VCaP (cell line): ENCODE results near the gene ERAL1.
"Not testable (repeated sequence)": the region's sequence is repeated elsewhere in the genome, so short reads cannot be mapped to it uniquely, and the experiment has no call there.

Experiments used
- H3K27ac ChIP-seq: fragments of 450-650 bp; 2 replicates; pipeline ENCODE4 v1.5.1; 2017
- TF ChIP-seq, protein P1 (sequence below): fragments of 450-650 bp; conservative IDR thresholded peaks from 2 replicates; pipeline ENCODE4 v1.5.1; 2017; ENCODE audit warnings: mild to moderate bottlenecking, moderate library complexity

ERAL1 gene

GRCh38 chr17:28816540-28816939, 38.3 kb upstream of the ERAL1 start:
- H3K27ac ChIP-seq = peak overlapping the region; percentile 1; the same call in 1 of the 2 replicates
- TF ChIP-seq, protein P1, sequence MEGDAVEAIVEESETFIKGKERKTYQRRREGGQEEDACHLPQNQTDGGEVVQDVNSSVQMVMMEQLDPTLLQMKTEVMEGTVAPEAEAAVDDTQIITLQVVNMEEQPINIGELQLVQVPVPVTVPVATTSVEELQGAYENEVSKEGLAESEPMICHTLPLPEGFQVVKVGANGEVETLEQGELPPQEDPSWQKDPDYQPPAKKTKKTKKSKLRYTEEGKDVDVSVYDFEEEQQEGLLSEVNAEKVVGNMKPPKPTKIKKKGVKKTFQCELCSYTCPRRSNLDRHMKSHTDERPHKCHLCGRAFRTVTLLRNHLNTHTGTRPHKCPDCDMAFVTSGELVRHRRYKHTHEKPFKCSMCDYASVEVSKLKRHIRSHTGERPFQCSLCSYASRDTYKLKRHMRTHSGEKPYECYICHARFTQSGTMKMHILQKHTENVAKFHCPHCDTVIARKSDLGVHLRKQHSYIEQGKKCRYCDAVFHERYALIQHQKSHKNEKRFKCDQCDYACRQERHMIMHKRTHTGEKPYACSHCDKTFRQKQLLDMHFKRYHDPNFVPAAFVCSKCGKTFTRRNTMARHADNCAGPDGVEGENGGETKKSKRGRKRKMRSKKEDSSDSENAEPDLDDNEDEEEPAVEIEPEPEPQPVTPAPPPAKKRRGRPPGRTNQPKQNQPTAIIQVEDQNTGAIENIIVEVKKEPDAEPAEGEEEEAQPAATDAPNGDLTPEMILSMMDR = no peak

DNA sequence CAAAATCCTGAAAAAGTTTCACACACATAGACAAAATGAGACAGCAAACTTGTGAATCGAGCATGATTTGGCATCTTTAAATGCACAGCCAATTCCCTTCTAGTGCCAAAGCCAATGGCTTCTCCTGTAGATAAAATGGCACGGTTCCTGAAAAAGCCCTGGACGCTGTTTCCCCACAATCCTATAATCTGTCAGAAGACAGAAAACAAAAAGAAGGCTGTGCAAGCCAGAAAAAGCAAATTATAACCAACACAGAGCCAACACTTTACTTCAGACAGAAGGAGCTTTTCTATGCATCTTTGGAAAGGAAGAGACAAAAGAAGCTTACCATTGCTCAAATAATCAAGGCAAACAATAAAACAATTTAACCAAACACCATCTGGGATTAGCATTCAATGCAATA, 36.0 kb upstream of the ERAL1 start:
- TF ChIP-seq, protein P1 = no peak
- H3K27ac ChIP-seq = no peak overlapping the region

DNA sequence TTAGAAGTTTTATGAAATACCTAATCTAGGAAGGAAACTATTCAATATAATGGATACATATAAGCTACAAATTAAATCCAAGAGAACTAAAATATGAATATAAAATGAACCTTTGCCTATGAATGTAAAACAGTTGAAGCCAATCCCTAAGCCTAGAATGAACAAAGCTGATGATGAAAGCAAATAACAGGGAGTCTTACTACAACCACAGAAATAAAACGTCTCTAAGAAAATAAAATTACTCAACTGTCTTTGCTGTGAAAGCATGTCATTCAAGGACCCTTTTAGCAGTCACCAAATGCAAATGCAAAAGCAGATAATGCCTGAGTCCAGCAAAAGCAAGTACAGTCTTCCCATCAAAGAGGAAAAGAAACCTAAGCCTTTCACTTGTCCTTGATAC, 35.2 kb upstream of the ERAL1 start:
- H3K27ac ChIP-seq = no peak overlapping the region
- TF ChIP-seq, protein P1 = no peak

GRCh38 chr17:28827672-28828071, 27.1 kb upstream of the ERAL1 start:
- H3K27ac ChIP-seq = no peak overlapping the region

DNA sequence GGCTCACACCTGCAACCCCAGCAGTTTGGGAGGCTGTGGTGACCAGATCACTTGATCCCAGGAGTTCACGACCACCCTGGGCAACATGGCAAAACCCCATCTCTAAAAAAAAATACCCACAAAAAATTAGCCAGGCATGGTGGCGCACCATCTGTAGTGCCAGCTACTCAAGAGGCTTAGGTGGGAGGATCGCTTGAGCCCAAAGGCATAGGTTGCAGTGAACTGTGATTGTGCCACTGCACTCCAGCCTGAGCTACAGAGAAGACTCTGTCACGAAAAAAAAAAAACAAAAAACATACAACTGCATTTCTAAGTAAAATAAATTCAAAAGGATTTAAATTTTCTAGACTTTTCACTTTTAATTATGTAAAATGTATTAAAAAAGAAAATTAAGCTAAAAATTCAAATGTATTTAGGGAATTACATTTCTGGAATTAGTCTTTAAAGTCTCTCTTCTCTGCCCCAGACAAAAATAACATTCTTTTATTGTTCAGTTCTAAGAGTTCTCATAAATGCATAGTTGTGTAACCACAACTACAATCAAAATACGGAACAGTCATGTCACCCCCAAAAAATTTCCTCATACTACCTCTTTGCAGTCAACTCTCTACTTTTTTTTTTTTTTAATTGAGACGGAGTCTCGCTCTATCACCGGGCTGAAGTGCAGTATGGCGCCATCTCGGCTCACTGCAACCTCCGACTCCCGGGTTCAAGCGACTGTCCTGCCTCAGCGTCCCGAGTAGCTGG, 26.3 kb upstream of the ERAL1 start:
- TF ChIP-seq, protein P1 = no peak
- H3K27ac ChIP-seq = no peak overlapping the region

More at GRCh38 chr17:28827672-28828071, 27.1 kb upstream of the ERAL1 start:
- TF ChIP-seq, protein P1 = no peak

DNA sequence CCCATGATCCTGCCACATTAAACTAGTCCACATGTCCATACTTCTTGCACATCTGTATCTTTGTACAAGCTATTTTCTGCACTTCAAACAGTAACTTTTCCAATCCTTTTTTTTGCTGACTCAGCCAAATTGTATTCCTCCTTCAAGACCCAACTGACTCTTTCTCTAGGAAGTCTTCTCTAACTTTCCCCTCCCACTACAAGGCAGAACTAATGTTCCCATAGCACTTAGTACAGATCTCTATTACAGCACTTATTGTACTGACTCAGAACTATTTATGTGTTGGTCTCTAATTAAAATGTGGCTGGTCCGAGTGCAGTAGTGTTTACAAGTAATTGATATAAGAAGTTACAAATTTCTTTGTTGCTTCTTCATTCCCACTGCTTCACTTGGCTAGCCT, 20.4 kb upstream of the ERAL1 start:
- TF ChIP-seq, protein P1 = no peak
- no peak overlapping the region for H3K27ac ChIP-seq

DNA sequence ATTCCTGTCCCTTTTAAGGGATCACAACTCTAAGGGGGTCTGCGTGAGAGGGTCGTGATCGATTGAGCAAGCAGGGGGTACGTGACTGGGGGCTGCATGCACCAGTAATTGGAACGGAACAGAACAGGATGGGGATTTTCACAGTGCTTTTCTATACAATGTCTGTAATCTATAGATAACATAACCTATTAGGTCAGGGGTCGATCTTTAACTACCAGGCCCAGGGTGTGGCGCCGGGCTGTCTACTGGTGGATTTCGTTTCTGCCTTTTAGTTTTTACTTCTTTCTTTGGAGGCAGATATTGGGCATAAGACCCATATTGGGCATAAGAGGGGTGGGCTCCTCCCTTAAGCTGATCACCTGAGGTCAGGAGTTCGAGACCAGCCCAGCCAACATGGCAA, 18.3 kb upstream of the ERAL1 start:
- H3K27ac ChIP-seq = not testable (repeated sequence)

- no peak overlapping the region for H3K27ac ChIP-seq
- TF ChIP-seq, protein P1 = no peak
Measured at GRCh38 chr17:28839221-28839620, 15.6 kb upstream of the ERAL1 start.
